NB4 (cell line): ENCODE measurements around the gene ORMDL3.

ENCODE experiments used
- CTCF ChIP-seq: IDR thresholded peaks from one replicate; pipeline ENCODE4 v1.5.1; 2012; ENCODE audit warnings: low read depth, low read length
- MYC ChIP-seq: IDR thresholded peaks from 2 replicates; pipeline ENCODE4 v1.6.1; 2011; ENCODE audit warnings: low read depth, low read length
- POLR2A ChIP-seq: IDR thresholded peaks from 2 replicates; pipeline ENCODE4 v1.6.1; 2011; ENCODE audit warnings: mild to moderate bottlenecking; ENCODE audit not compliant: insufficient read length; ENCODE audit errors: extremely low read depth

- TF ChIP-seq CTCF = no peak
- TF ChIP-seq MYC = no peak
- TF ChIP-seq POLR2A = no peak
Measured at GRCh38 chr17:39871801-39872200, 55.6 kb downstream of the ORMDL3 start.
